SU-DHL-6 (cell line): ENCODE data around the gene NUDT8.
A peak's percentile ranks its signal among the peaks of the same experiment; 100 is the strongest.

Experiments used
- CTCF ChIP-seq: fragments of 200-600 bp; sonication (generic); IDR thresholded peaks from one replicate; pipeline ENCODE4 v1.5.1; 2017; ENCODE audit warnings: antibody characterized with exemption, mild to moderate bottlenecking, low read length, moderate library complexity; ENCODE audit not compliant: insufficient read depth, poor library complexity, severe bottlenecking
- EZH2phosphoT487 ChIP-seq: fragments of 200-600 bp; sonication (generic), shearing (Covaris generic); conservative IDR thresholded peaks from 2 replicates; pipeline ENCODE4 v1.6.1; 2018; ENCODE audit warnings: mild to moderate bottlenecking, antibody characterized with exemption, low read length, moderate library complexity, mixed read lengths

- TF ChIP-seq CTCF (peak; percentile 70), EZH2phosphoT487 (no peak)
Observed at GRCh38 chr11:67648140-67648795, 18.5 kb upstream of the NUDT8 start.
